Nephron progenitor cell (in vitro differentiated cells): ENCODE measurements around the gene FAM221B.
A peak's percentile ranks its signal among the peaks of the same experiment; 100 is the strongest.

Source experiments
- DNase-seq: peaks from one replicate; pipeline ENCODE4 v3.0.0; 2021
- H3K27ac Mint-ChIP-seq: 2 replicates; pipeline ENCODE4 v1.8.0; 2021; ENCODE audit warnings: mild to moderate bottlenecking, moderate library complexity, mixed read lengths
- H3K27me3 Mint-ChIP-seq: 2 replicates; pipeline ENCODE4 v1.8.0; 2021; ENCODE audit warnings: mild to moderate bottlenecking, low read depth, mixed read lengths; ENCODE audit not compliant: poor library complexity
- H3K36me3 Mint-ChIP-seq: 2 replicates; pipeline ENCODE4 v1.8.0; 2021; ENCODE audit warnings: low read depth, mixed read lengths
- H3K4me1 Mint-ChIP-seq: 2 replicates; pipeline ENCODE4 v1.8.0; 2021; ENCODE audit warnings: mixed read lengths
- H3K4me3 Mint-ChIP-seq: 2 replicates; pipeline ENCODE4 v1.8.0; 2021; ENCODE audit warnings: mild to moderate bottlenecking, moderate library complexity, mixed read lengths
- H3K9me3 Mint-ChIP-seq: 2 replicates; pipeline ENCODE4 v1.8.0; 2021; ENCODE audit warnings: mild to moderate bottlenecking, moderate library complexity, mixed read lengths
- CTCF ChIP-seq: fragments of 200-600 bp; sonication (generic); IDR thresholded peaks from 2 replicates; pipeline ENCODE4 v1.5.0; 2021; ENCODE audit warnings: antibody characterized with exemption

Gene FAM221B

GRCh38 chr9:35842795-35843194 is 14.3 kb upstream of the FAM221B start:
- Mint-ChIP-seq H3K4me3 (no peak overlapping the region), H3K36me3 (peaks cover 44% of the 10 kb centered on the region), H3K4me1 (peaks cover 7% of the 10 kb centered on the region), H3K27me3 (peaks cover 45% of the 10 kb centered on the region), H3K27ac (no peak overlapping the region), H3K9me3 (no peaks in the 10 kb centered on the region)
- no peak for DNase-seq
- no peak for TF ChIP-seq CTCF

GRCh38 chr9:35842020-35842745 is 13.7 kb upstream of the FAM221B start:
- no peak for DNase-seq
- Mint-ChIP-seq H3K27me3 (peaks cover 41% of the 10 kb centered on the region), H3K4me3 (no peak overlapping the region), H3K27ac (peak overlapping the region; percentile 37), H3K9me3 (no peaks in the 10 kb centered on the region), H3K36me3 (peaks cover 38% of the 10 kb centered on the region), H3K4me1 (peaks cover 7% of the 10 kb centered on the region)
- no peak for TF ChIP-seq CTCF

- H3K9me3 Mint-ChIP-seq, result no peaks in the 10 kb centered on the region
- no peak overlapping the region for H3K4me3 Mint-ChIP-seq
- TF ChIP-seq CTCF, result no peak
- no peak overlapping the region for H3K27ac Mint-ChIP-seq
- peaks cover 36% of the 10 kb centered on the region for H3K27me3 Mint-ChIP-seq
- peaks cover 32% of the 10 kb centered on the region for H3K36me3 Mint-ChIP-seq
- DNase-seq, result no peak
- H3K4me1 Mint-ChIP-seq, result peaks cover 7% of the 10 kb centered on the region
These were observed 13.0 kb upstream of the FAM221B start for GRCh38 chr9:35841645-35841900.

- no peak for DNase-seq
- peaks cover 32% of the 10 kb centered on the region for H3K36me3 Mint-ChIP-seq
- no peak for TF ChIP-seq CTCF
- no peak overlapping the region for H3K4me3 Mint-ChIP-seq
- H3K27me3 Mint-ChIP-seq, result peaks cover 31% of the 10 kb centered on the region
- H3K9me3 Mint-ChIP-seq, result no peaks in the 10 kb centered on the region
- peaks cover 7% of the 10 kb centered on the region for H3K4me1 Mint-ChIP-seq
- H3K27ac Mint-ChIP-seq, result no peak overlapping the region
These were observed 12.5 kb upstream of the FAM221B start for GRCh38 chr9:35840881-35841644.

GRCh38 chr9:35839926-35840325 is 11.4 kb upstream of the FAM221B start:
- H3K4me1 Mint-ChIP-seq, result peaks cover 11% of the 10 kb centered on the region
- no peak overlapping the region for H3K4me3 Mint-ChIP-seq
- DNase-seq, result no peak
- peaks cover 20% of the 10 kb centered on the region for H3K27me3 Mint-ChIP-seq
- no peaks in the 10 kb centered on the region for H3K9me3 Mint-ChIP-seq
- TF ChIP-seq CTCF, result no peak
- no peak overlapping the region for H3K27ac Mint-ChIP-seq
- peaks cover 34% of the 10 kb centered on the region for H3K36me3 Mint-ChIP-seq

GRCh38 chr9:35836595-35836994 is 8.1 kb upstream of the FAM221B start:
- no peak overlapping the region for H3K4me3 Mint-ChIP-seq
- TF ChIP-seq CTCF, result no peak
- H3K36me3 Mint-ChIP-seq, result peaks cover 16% of the 10 kb centered on the region

More at GRCh38 chr9:35836595-35836994, 8.1 kb upstream of the FAM221B start:
- no peak overlapping the region for H3K27ac Mint-ChIP-seq
- H3K27me3 Mint-ChIP-seq, result peaks cover 19% of the 10 kb centered on the region
- H3K4me1 Mint-ChIP-seq, result peaks cover 45% of the 10 kb centered on the region
- no peaks in the 10 kb centered on the region for H3K9me3 Mint-ChIP-seq
- no peak for DNase-seq
